ENCODE data around the gene CEMIP.

CEMIP gene

DNA sequence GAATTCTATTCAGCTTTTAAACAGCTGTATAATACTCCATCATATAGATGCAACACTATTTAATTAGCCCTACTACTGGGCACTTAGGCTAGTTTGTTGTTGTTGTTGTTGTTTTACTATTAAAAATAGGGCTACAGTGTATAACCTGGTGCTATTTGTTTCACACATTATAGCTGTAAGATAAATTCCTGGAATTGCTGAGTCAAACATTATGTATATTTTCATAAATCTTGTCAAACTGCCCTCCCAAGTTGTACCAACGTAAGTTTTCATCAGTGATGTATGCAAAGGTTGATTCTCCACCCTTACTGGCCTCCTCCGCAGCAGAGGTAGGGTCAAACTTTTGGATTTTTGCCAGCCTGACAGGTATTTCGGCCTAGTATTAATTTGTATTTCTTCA, 3.8 kb upstream of the CEMIP start:
- ChIA-PET POLR2A (no interaction called here), CTCF (interaction anchor here (1.3 to 4.5 kb wide), 7 partner anchors 9 to 491 kb away, joined by 6 to 56 read pairs (median 12); no protein-coding TSS in a partner anchor)
- no peak for TF ChIP-seq FOXK2 (IDR thresholded peaks at IDR 0.05)
- no peak for TF ChIP-seq BHLHE40 (IDR thresholded peaks at IDR 0.05; ENCODE audit: borderline replicate concordance)
- TF ChIP-seq CTBP1 (IDR thresholded peaks at IDR 0.05; ENCODE audit: borderline replicate concordance), result no peak
- no peak for TF ChIP-seq SP1 (IDR thresholded peaks at IDR 0.05)
- TF ChIP-seq L3MBTL2 (conservative IDR thresholded peaks at IDR 0.05), result no peak
- no peak for TF ChIP-seq LEF1 (IDR thresholded peaks at IDR 0.05; ENCODE audit: borderline replicate concordance)
- no peak for TF ChIP-seq FOXA1 (IDR thresholded peaks at IDR 0.05)
- TF ChIP-seq NFRKB (IDR thresholded peaks at IDR 0.05), result no peak
- TF ChIP-seq SUZ12 (IDR thresholded peaks at IDR 0.05), result no peak
- no peak for TF ChIP-seq HDGF (IDR thresholded peaks at IDR 0.05; ENCODE audit: borderline replicate concordance)
- no peak for TF ChIP-seq PKNOX1 (IDR thresholded peaks at IDR 0.05)
- TF ChIP-seq TARDBP (IDR thresholded peaks at IDR 0.05), result no peak
- DNase-seq (ENCODE audit: extremely low spot score), result no peak

- POLR2A ChIA-PET, result interaction anchor here (0.9 to 1.3 kb wide), 2 partner anchors 82 to 117 kb away, joined by 3 to 8 read pairs; partner anchors contain the start of gene ABHD17C
- TF ChIP-seq BHLHE40 (IDR thresholded peaks at IDR 0.05; ENCODE audit: borderline replicate concordance), result no peak
- no peak for TF ChIP-seq SP1 (IDR thresholded peaks at IDR 0.05)
- TF ChIP-seq NFRKB (IDR thresholded peaks at IDR 0.05), result no peak
- TF ChIP-seq HDGF (IDR thresholded peaks at IDR 0.05; ENCODE audit: borderline replicate concordance), result no peak
- no peak for TF ChIP-seq ARNT (IDR thresholded peaks at IDR 0.05)
- TF ChIP-seq L3MBTL2 (conservative IDR thresholded peaks at IDR 0.05), result no peak
- no peak for TF ChIP-seq PKNOX1 (IDR thresholded peaks at IDR 0.05)
- no peak for TF ChIP-seq ELF4 (IDR thresholded peaks at IDR 0.05)
- no peak for TF ChIP-seq FOXK2 (IDR thresholded peaks at IDR 0.05)
- no peak for TF ChIP-seq FOXM1 (IDR thresholded peaks at IDR 0.05; ENCODE audit: borderline replicate concordance)
- TF ChIP-seq TARDBP (IDR thresholded peaks at IDR 0.05), result no peak
- no peak for TF ChIP-seq SUZ12 (IDR thresholded peaks at IDR 0.05)
- TF ChIP-seq FOXA1 (IDR thresholded peaks at IDR 0.05), result no peak
- no peak for TF ChIP-seq CTBP1 (IDR thresholded peaks at IDR 0.05; ENCODE audit: borderline replicate concordance)
- no peak for TF ChIP-seq ZNF384 (IDR thresholded peaks at IDR 0.05)
- no peak for TF ChIP-seq LEF1 (IDR thresholded peaks at IDR 0.05; ENCODE audit: borderline replicate concordance)
- peak; percentile 75 for DNase-seq (ENCODE audit: extremely low spot score)
- CTCF ChIA-PET, result interaction anchor here (0.6 to 4.5 kb wide), 40 partner anchors 9 to 490 kb away, joined by 3 to 56 read pairs (median 4); no protein-coding TSS in a partner anchor
Measured at GRCh38 chr15:80776420-80777045, 2.6 kb upstream of the CEMIP start.

DNA sequence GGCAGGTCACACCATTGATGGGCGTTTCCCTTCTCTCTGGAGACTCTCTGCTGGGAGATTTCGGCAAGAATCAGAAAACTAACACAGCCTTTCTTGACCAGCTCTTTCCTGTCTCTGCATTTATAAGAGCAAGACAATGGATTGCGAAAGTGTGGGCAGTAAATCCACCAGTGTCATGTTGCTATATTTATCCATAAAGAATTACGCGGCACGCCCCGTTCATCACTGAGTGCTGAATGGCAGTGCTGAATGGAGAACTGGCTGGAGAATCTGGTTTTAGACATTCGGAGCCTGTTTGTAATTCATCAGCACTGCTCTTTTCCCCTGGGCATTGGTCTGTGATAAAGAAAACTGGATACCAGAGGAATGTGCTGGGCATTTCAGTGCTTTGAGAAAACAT, 2.0 kb upstream of the CEMIP start:
- POLR2A ChIA-PET, result interaction anchor here (1.3 kb wide), 1 partner anchor 82 kb away, joined by 8 read pairs; the partner anchor contains the start of gene ABHD17C
- TF ChIP-seq L3MBTL2 (conservative IDR thresholded peaks at IDR 0.05) (no peak), CTBP1 (IDR thresholded peaks at IDR 0.05; ENCODE audit: borderline replicate concordance) (no peak), PKNOX1 (IDR thresholded peaks at IDR 0.05) (no peak), FOXK2 (IDR thresholded peaks at IDR 0.05) (no peak), NFRKB (IDR thresholded peaks at IDR 0.05) (no peak), HDGF (IDR thresholded peaks at IDR 0.05; ENCODE audit: borderline replicate concordance) (no peak), FOXA1 (IDR thresholded peaks at IDR 0.05) (no peak), ARNT (IDR thresholded peaks at IDR 0.05) (no peak)
- DNase-seq (ENCODE audit: extremely low spot score), result no peak
- CTCF ChIA-PET, result interaction anchor here (0.6 to 4.5 kb wide), 29 partner anchors 8 to 489 kb away, joined by 3 to 56 read pairs (median 4); no protein-coding TSS in a partner anchor

DNA sequence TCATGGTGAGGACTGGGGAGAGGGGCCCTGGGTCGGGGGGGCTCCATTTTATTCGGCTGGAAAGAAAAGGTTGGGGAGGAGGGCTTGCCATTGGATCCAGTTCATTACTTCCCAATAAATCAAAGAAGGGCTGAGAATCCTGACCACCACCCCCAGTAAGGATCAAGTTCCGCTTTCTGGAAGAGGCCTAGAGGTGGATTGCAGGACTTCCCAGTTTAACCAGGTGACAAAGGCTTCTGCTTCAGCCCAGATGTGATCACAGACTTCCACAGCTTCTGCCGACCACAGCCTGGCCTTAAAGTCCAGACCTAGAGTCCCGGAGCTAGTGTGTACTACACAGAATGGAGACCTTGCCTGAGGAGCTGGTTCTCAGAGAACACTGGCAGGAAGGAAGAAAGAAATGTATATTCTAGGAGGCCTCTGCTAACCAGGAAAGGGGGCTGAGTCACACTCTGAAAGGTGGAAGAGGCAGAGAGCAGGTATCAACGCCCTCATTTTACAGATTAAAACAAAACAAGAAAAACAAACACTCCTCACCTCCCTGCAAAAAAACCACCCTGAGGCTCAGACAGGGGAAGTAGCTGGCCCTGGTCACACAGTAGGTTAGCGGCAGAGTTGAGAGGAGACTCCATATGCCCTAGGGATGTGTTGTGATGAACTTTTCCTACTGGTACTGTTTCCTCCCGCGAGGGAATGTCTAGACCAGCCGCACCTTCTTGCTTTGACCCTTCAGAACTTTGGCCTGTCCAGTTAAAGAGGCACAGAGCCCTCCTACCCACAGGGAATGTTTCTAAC, 1.1 kb upstream of the CEMIP start:
- TF ChIP-seq FOXM1 (IDR thresholded peaks at IDR 0.05; ENCODE audit: borderline replicate concordance), result no peak
- POLR2A ChIA-PET, result interaction anchor here (0.5 kb wide), 1 partner anchor 111 kb away, joined by 3 read pairs; no protein-coding TSS in a partner anchor
- CTCF ChIA-PET, result interaction anchor here (0.5 to 4.5 kb wide), 8 partner anchors 93 to 488 kb away, joined by 3 to 56 read pairs (median 9); no protein-coding TSS in a partner anchor
- DNase-seq (ENCODE audit: extremely low spot score), result no peak

- no peak for DNase-seq (ENCODE audit: extremely low spot score)
- ChIA-PET CTCF (interaction anchor here (0.5 to 4.5 kb wide), 13 partner anchors 27 to 488 kb away, joined by 3 to 56 read pairs (median 6); no protein-coding TSS in a partner anchor), POLR2A (interaction anchor here (0.5 kb wide), 1 partner anchor 111 kb away, joined by 3 read pairs; no protein-coding TSS in a partner anchor)
- TF ChIP-seq SP1 (IDR thresholded peaks at IDR 0.05) (no peak), ZNF384 (IDR thresholded peaks at IDR 0.05) (no peak), NFRKB (IDR thresholded peaks at IDR 0.05) (no peak), HDGF (IDR thresholded peaks at IDR 0.05; ENCODE audit: borderline replicate concordance) (no peak), FOXK2 (IDR thresholded peaks at IDR 0.05) (no peak), SUZ12 (IDR thresholded peaks at IDR 0.05) (no peak), FOXM1 (IDR thresholded peaks at IDR 0.05; ENCODE audit: borderline replicate concordance) (no peak), TARDBP (IDR thresholded peaks at IDR 0.05) (no peak), BHLHE40 (IDR thresholded peaks at IDR 0.05; ENCODE audit: borderline replicate concordance) (no peak), LEF1 (IDR thresholded peaks at IDR 0.05; ENCODE audit: borderline replicate concordance) (no peak), CTBP1 (IDR thresholded peaks at IDR 0.05; ENCODE audit: borderline replicate concordance) (no peak)
Measured at GRCh38 chr15:80778621-80778963, 578 bp upstream of the CEMIP start.
